ENCODE measurements around the gene LINS1.
A peak's percentile ranks its signal among the peaks of the same experiment; 100 is the strongest.

LINS1 gene

DNA sequence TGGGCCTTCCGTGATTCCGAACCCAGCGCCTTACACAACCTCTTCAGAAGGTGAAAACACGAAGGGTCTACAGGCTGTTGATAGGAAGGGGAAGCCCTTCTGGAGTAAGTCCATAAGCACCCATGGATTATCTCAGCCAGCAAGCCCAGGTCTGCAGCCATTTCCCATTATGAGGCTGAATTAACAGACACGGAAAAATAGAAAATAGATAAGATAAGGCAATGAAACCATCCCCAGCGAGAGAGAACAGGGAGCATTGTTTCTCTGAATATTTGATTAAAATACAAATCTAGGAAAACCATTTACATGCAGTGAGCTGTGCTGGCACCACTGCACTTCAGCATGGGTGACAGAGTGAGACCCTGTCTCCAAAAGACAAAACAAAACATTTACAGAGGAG is 57.0 kb downstream of the LINS1 start:
- DNase-seq = no peak

DNA sequence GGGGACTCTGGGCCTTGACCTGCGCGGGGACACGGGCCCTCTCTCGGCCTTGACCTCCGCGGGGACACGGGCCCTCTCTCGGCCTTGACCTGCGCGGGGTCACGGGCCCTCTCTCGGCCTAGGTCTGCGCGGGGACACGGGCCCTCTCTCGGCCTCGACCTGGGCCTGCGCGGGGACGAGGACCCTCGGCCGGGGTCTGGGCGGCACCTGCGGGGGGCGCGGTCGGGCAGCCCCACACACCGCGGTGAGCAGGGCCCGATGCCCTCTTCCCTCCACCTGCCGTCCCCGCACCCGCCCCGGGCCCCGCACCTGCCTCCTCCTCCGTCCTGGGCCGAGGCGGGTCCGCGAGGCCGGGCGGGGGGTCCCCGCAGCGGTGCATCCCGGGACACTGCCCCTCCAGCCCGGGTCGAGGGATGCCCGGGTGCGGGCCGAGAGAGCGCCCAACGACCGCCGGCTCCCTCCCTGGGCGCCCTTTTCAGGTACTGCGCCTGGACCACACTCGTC is 57.6 kb downstream of the LINS1 start:
- DNase-seq = no peak

DNA sequence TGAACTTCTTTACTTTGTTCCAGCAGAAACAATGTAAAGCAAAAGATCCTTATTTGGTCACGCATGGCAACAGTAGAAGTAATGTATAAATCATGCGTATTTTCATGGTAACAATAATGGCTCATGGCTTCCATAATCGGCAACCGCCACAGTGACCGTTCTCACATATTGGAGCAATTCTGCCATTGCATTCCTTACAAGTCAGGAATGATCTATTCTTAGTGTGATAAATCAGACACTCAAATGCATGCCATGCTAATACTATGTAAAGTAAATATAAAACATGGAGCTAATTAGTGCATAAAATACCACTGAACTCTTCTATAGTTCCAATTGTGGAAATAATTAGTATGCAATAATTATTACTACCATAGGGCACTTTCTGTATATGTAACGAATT is 59.7 kb downstream of the LINS1 start:
- DNase-seq = no peak

DNA sequence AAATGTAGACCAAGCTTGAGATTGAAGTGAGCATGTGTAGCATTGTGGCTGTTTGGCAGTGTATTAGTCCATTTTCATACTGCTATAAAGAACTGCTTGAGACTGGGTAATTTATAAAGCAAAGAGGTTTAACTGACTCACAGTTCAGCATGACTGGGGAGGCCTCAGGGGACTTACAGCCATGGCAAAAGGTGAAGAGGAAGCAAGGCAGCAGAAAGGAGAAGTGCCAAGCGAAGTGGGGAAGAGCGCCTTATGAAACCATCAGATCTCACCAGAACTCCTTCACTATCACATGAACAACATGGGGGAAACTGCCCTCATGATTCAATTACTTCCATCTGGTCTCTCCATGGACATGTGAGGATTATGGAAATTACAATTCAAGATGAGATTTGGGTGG is 64.7 kb downstream of the LINS1 start:
- DNase-seq = peak in 1 of 2 donors; percentile 56

DNA sequence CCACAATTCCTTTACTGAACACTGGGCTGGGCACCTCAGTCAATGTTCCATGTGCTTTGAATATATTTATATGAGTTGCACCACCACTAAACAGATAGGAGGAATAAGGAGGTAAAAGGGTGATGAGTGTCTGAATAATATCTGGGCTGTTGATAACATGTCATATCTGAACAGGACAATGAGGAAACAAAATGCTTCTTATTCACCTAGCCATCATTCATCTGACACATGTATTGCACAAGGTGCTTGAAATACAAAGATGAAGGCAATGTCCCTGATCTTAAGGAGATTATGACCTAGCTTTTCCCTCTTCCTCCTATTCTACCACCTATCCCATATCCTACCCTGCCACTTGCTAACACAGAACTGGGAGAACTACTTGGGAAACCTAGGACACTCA is 65.3 kb downstream of the LINS1 start:
- DNase-seq = no peak

DNA sequence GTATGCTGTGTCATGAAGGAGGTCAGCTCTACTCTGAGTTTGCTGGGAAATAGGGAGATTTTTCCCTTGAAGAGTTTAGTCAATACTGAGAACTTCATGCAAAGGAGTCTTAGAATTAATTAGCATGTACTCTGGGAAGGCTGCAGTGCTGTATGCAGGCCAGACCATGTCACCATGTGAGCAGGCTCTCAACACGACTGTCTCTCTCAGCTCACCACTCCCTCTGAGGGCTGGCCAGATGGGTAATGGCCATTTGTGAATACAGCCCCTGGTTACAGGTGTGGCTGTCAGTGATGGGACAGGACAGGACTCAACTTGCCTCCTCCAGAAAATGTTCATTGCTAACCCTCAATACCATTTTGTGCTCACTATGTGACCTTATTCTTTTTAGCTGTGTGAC is 68.1 kb downstream of the LINS1 start:
- DNase-seq = no peak

DNA sequence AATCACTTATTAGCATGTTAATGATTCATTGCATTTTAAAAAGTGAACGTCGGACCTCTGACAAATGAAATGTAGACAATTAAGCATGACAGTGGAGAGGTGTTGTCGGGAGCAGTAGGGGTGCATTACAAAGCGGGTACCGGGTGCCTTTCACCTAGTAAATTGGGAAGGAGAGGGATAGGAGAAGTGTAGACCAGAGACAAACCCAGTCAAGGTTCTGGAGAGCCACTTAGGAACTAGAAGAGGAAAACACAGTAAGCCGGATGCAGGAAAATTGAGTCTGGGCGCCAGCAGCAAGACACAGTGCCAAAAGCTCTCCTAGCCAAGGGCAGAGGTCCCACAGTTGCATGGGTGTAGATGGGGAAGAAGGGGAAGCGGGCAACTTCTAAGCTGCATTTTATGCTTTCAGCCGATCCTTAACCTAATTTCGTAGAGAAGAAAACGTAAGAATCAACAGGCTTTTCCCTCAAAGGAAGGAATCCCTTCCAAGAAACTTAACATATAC is 70.1 kb downstream of the LINS1 start:
- DNase-seq = no peak

DNA sequence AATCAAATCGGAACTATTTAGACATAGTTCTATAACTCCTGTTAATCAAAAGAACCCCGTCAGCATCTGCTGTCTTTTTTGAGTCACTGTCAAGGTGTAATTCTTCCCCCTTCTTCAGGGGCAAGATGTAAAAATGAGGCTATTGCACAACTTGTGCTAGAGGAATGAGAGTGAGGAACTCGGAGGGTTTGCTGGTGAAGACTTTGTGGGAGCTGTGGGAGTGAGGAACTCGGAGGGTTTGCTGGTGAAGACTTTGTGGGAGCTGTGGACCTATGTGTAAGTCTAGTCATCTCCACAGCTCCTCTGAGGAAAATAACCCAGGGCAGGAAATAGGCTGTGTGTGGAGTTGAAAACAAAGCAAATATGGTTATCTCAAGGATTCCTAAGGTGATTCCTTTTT is 70.8 kb downstream of the LINS1 start:
- no peak for DNase-seq

DNA sequence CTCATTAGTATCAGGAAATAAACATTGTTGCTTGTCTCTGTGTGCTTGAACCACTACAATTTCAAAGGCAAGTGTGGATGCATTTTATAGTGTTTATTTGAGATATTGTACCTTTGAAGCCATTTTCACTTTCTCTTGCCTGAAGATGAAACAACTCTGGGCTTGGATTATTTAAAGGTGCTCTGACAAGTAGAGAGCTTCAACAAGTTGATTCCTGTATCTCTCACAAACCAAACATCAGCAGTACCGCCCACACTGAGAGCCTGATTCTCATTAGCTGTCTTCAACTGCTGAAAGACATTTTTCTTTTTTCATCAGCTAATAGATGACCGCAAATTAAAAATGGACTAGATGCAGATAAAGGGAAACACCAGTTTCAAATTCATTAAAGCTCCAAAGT is 72.4 kb downstream of the LINS1 start:
- DNase-seq = peak in 1 of 2 donors; percentile 22

DNA sequence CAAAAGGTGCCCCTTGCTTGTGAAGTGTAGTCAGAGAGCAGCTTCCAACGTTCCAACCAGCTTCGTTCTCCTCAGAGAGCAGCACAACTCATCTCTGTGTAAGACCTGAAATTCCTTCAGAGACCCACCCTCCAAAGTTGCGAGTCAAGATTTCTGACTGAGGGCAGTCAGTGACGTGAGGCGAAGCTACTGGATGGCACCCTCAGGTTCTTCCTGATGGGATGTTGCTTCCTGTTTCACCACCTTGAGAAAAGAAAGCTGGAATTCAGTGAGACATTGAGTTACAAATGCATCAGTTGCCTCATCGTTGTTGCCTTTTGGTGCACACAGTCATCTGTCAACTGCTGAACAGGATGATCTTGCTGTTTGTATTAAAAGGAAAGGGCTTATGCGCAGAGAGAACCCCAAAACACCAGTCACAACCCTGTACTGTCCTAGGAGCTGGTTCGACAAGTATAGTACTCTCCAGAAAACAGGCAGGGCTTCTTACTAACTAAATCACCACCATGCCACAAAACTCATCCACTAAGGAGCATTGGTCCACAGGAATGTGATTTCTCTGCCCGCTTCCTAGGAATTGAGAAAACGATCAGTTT is 73.1 kb downstream of the LINS1 start, which contains the start of gene CERS3:
Gene CERS3 (minus strand): TSS at position 118 of the 596 bp plus-strand sequence. CDS start 27,101 bp downstream, outside the sequence.
- no peak for DNase-seq

DNA sequence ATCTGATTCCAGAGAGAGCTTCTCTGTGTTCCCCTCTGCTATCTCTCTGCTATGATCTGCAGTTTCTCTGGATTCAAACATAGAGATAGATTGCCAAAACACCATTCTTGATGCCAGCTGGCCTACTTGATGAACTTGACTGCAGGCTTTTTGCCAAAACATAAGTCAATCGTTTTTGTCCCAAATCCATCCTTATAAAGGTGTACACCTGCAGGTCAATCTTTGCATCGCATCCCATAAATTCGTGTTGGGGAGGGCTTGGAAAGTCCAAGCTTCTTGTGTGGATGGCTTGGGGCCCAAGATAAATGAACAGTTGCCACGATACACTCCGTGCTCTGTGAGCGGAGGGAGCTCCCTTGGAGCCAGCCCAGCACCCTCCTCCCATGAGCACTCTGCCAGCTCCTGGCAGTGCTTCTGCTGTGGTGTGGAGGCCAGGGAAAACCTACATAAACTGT is 75.9 kb downstream of the LINS1 start:
- DNase-seq = no peak

DNA sequence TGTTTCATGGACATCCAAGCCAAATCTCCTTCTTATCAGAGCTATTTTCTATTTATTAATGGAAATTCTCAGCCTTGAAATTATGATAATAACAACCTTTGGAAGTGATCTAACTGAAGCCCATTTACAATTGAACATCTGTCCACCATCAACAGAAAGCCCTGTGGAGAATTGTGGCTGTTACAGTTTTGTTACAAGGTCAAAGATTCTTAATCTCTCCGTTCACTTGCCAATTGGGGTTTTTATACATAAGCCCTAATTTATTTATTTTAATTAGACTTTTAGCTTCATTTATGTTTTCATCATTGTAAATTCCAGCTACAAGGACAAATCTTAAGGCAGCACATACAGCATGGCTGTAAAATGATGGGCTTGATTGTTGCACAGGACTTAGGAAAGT is 76.5 kb downstream of the LINS1 start:
- no peak for DNase-seq

DNA sequence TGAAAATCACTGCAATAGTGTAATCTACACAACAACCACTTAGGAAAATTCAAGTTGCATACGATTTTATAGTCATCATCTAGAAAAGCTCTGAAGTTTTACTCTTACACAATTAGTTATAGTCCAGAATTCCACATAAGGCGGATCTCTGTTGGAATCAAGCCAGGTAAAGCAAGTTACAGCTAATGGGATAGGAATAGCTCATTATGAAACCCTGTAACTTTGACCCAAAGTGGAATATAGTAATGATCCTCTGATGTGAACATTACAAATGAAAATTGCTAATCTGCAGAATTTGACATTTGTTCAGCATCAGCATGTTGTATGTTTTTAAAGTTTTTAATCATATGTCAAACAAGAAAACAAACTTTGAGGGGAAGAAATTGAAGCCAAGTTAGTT is 77.7 kb downstream of the LINS1 start:
- DNase-seq = no peak

DNA sequence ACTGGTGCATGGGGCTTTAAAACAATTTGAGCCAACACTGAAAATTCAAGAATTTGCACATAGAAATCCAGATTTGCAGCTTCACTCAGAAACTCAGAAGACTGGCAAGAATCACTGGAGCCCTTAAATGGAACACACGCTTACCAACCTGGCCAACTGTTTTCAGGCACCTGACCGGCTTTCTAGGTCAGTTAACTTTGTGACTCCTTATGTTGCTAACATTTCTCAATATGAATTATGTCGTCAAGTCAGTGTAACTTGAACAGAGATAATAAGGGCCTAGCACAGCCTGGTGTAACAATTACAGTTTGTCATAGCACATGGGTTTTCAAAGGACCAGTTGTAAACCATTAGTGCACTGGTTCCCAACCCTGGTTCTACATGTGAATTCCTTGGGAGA is 80.1 kb downstream of the LINS1 start:
- DNase-seq = no peak

DNA sequence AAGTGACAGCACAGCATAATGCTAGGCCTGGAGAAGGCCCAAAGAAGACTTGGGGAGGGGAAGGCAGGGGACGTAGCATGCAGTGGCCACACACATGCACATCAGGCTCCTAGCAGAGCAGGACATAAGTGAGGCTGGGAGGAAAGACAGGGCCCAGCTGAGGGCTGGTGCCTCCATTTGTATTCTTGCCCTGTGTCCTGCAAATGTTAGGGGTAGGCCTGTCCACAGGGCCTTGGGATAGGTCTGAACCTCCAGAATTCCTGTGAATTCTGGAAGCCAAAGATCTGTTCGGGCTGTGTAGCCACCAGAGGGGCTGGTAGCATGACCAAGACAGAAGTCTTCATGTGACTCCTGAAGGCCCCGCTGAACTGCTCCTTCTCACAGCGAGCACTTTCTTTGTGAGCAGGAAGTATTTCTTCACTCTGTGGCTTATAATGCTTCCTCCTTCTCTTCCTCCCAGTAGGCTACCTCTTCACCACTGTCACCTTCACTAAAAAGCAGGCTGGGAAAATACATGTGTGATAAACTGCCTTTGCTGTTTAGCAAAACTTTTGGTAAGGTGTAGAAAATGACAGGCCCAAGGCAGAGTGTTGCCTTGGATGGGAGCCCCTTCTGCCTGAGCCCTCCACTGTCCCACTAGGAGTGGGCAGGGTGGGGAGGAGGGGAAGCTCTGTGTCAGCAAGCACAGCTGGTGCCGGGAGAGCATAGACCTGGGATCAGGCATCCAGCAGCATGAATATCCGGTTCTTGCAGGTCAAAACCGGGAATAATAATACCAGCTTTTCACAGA is 81.7 kb downstream of the LINS1 start:
- peak; percentile 10 to 13 for DNase-seq

DNA sequence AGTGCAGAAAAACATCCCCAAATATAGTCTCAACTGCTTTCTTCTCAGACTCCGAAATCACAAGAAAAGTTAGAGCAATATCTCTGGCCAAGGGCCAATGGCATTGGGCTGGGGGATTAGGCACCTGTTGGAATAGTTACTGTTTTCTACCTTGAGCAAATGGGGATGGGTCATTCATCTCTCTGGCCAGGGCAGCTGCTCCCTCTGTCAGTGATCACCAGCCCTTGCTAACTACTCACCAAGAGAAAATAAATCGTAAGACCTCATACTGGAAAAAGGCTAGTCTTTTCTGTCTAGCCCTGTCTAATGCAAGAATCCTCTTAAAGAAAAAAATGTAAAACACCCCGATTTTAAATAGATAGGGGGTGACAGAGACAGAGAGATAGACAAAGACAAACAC is 84.1 kb downstream of the LINS1 start:
- no peak for DNase-seq
